HepG2 (cell line): Measurements from ENCODE around the gene KDM4B. TPM values are rescaled to one million over a fixed set of nuclear protein-coding genes. Genes with fewer than 3 reads are reported as not detected.

Source experiments
- ATAC-seq: fragments of 200-7000 bp; cut with Tn5 transposase; 3 replicates; pipeline ENCODE4 v1.9.1; 2020; ENCODE audit warnings: mild to moderate bottlenecking, moderate library complexity
- BruUV-seq: library from RNA; stranded (reverse); fragments of 400-500 nt; replicated peaks from 2 replicates; lab custom pipeline; 2021; lab: Mats Ljungman, UMichigan
- CTCF ChIA-PET: fragments of 300-600 bp; formaldehyde crosslinking; extraction: SDS; loops from one replicate; lab custom pipeline; 2021; ENCODE audit warnings: low total read pairs, inconsistent platforms, low intra/inter-chr PET ratio; lab: Yijun Ruan, JAX
- POLR2A ChIA-PET: fragments of 350-600 bp; sonication (Branson Sonifier 250); formaldehyde crosslinking; loops from one replicate; lab custom pipeline; 2020; ENCODE audit warnings: antibody characterized with exemption, inconsistent platforms; lab: Yijun Ruan, JAX
- DNase-seq: peaks from one replicate; pipeline ENCODE4 v3.0.0-alpha.2; 2015; ENCODE audit warnings: low spot score
- FAIRE-seq: peaks from 3 replicates; lab custom pipeline; 2011; peaks lifted over from hg19 to GRCh38; lab: Jason Lieb, UNC
- H2AFZ ChIP-seq: one replicate; pipeline ENCODE4 v1.6.1; 2011; ENCODE audit warnings: low read length, inconsistent platforms
- H3K27ac ChIP-seq: fragments of 300-600 bp; 3 replicates; pipeline ENCODE4 v1.8.0; 2011; ENCODE audit warnings: mixed run types, mild to moderate bottlenecking, mixed read lengths, low read length, inconsistent platforms; ENCODE audit not compliant: insufficient read depth; ENCODE audit errors: extremely low read length
- H3K27me3 ChIP-seq, 2 experiments: fragments of 200-600 bp in 1 of 2; 2 replicates in 1 of 2; 3 replicates in 1 of 2; pipeline versions ENCODE4 v1.6.0 to v1.8.0; 2011; ENCODE audit warnings: low read length in 2 of 2, mild to moderate bottlenecking in 2 of 2, moderate library complexity in 2 of 2, inconsistent platforms in 1 of 2; ENCODE audit not compliant: insufficient read depth in 2 of 2, control insufficient read depth in 1 of 2
- H3K36me3 ChIP-seq, 2 experiments: fragments of 200-600 bp in 1 of 2; replicated peaks in 1 of 2; 2 replicates in 1 of 2; 3 replicates in 1 of 2; pipeline versions ENCODE4 v1.5.1 to v1.8.0; 2011; ENCODE audit warnings: low read length in 2 of 2, inconsistent platforms in 1 of 2; ENCODE audit not compliant: insufficient read depth in 2 of 2, control insufficient read depth in 1 of 2
- H3K4me1 ChIP-seq: 2 replicates; pipeline ENCODE4 v1.5.1; 2012; ENCODE audit warnings: low read length, inconsistent platforms; ENCODE audit not compliant: insufficient read depth
- H3K4me2 ChIP-seq: 2 replicates; pipeline ENCODE4 v1.6.0; 2011; ENCODE audit warnings: low read depth, low read length, inconsistent platforms
- H3K4me3 ChIP-seq, 3 experiments: fragments of 200-600 bp in 1 of 3; sonication (generic), shearing (Covaris generic) in 1 of 3; replicated peaks in 1 of 3; 2 replicates each; pipeline ENCODE4 v1.5.1; 2011 to 2016; ENCODE audit warnings: low read length in 3 of 3, inconsistent platforms in 2 of 3, low read depth in 2 of 3, mild to moderate bottlenecking in 2 of 3, control low read depth in 1 of 3, mixed read lengths in 1 of 3; ENCODE audit not compliant: insufficient read depth in 1 of 3
- H3K79me2 ChIP-seq: one replicate; pipeline ENCODE4 v1.6.1; 2011; ENCODE audit warnings: low read length, inconsistent platforms; ENCODE audit not compliant: insufficient read depth
- H3K9ac ChIP-seq: 2 replicates; pipeline ENCODE4 v1.6.0; 2011; ENCODE audit warnings: mild to moderate bottlenecking, low read depth, low read length, inconsistent platforms; ENCODE audit not compliant: insufficient read depth
- H3K9me3 ChIP-seq: 2 replicates; pipeline ENCODE4 v1.5.1; 2012; ENCODE audit warnings: mild to moderate bottlenecking, low read length
- H4K20me1 ChIP-seq: 2 replicates; pipeline ENCODE4 v1.6.0; 2011; ENCODE audit warnings: inconsistent platforms, mild to moderate bottlenecking, low read length, moderate library complexity; ENCODE audit not compliant: insufficient read depth
- AGO2 ChIP-seq: fragments of 200-400 bp; formaldehyde crosslinking; optimal IDR thresholded peaks from 2 replicates; pipeline ENCODE3; 2017; ENCODE audit warnings: mild to moderate bottlenecking, low read depth, low read length, moderate library complexity
- KLF6 ChIP-seq: IDR thresholded peaks from 2 replicates; pipeline ENCODE4 v1.8.0; 2016; ENCODE audit warnings: missing biosample characterization, missing genetic modification reagents
- ZNF816 ChIP-seq: sonication (generic); formaldehyde crosslinking; IDR thresholded peaks from 2 replicates; pipeline ENCODE4 v1.8.0; 2022; ENCODE audit warnings: missing genetic modification reagents, mild to moderate bottlenecking, borderline replicate concordance
- WGBS: methylation state at CpG from one replicate; pipeline ENCODE4 v1.1.6; 2017; ENCODE audit warnings: low lambda C conversion rate; 5-methylcytosine and 5-hydroxymethylcytosine counted together
- in situ Hi-C: cut with HindIII; loops from 2 replicates; pipeline ENCODE4 v1.10.0; 2017; ENCODE audit warnings: low pct_unique_long_range_greater_than_20kb; ENCODE audit not compliant: extremely low pct_ligation_motif_present
- intact Hi-C: fragments of 100-400 bp; cut with micrococcal nuclease; formaldehyde crosslinking; loops from one replicate; pipeline ENCODE4 v1.10.0; 2022; ENCODE audit not compliant: unreplicated experiment
- polyA plus RNA-seq, 8 experiments: library from polyadenylated mRNA; depleted of rRNA in 3 of 8; stranded (reverse) in 7 of 8; unstranded in 1 of 8; fragments of >200 nt; fragmentation: Illumina TruSeq in 4 of 8; extraction: Trizol in 4 of 8; gene quantifications; 2 replicates each; pipeline versions ENCODE4 v1.2.1 to v1.2.3, GENCODE V29; 2011 to 2016; ENCODE audit warnings: low read depth in 4 of 8, missing spikeins in 1 of 8, mixed read lengths in 1 of 8; ENCODE audit not compliant: insufficient read depth in 1 of 8
- total RNA-seq, 5 experiments: library from RNA; depleted of rRNA; stranded (reverse); fragments of >200 nt; fragmentation: Illumina TruSeq; extraction: Trizol; gene quantifications; 2 replicates each; pipeline ENCODE4 v1.2.3, GENCODE V29; 2016; ENCODE audit warnings: low read depth in 1 of 5

The KDM4B gene
- total and polyA plus RNA-seq, 2 of the 13 experiments (the other 11 are each of a cell fraction or from before 2014, with no cell fraction given) = 4.9 to 14.6 TPM

DNA sequence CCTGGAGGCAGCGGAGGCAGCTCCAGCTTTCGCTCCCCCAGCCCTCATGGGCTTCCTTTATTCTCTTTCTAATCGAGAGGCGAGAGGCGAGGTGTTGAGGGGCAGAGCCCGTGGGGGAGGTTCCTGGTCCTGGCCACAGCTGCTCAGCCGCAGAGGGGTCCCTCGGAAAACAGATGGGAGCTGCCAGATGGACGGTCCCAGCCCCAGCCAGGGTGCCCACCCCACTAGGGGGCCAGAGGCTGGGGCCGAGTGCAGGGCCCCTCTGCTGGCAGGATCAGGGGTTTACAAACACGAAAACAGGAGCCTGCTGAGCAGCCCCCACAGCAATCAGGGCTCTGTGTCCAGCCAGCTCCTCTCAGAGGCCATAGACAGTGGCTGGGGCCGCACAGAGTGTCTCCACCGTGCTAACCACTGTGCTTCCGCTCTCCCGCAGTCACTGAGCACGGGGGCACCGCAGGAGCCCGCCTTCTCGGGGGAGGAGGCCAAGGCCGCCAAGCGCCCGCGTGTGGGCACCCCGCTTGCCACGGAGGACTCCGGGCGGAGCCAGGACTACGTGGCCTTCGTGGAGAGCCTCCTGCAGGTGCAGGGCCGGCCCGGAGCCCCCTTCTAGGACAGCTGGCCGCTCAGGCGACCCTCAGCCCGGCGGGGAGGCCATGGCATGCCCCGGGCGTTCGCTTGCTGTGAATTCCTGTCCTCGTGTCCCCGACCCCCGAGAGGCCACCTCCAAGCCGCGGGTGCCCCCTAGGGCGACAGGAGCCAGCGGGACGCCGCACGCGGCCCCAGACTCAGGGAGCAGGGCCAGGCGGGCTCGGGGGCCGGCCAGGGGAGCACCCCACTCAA lies 182.2 kb downstream of the KDM4B start:
- no peak for ATAC-seq
- peaks cover 6% of the 10 kb centered on the region for H3K4me1 ChIP-seq
- 96% methylated on average over 21 of the region's 52 CpGs for WGBS
- in situ Hi-C loops = no loop called here
- H3K27ac ChIP-seq = no peak overlapping the region
- no peaks in the 10 kb centered on the region for H4K20me1 ChIP-seq
- no peak for FAIRE-seq
- BruUV-seq = no TSS peak
- peaks cover 2 to 7% of the 10 kb centered on the region in 2 experiments; a peak in 2 of 5 replicates for H3K36me3 ChIP-seq
- peak; percentile 70 for TF ChIP-seq AGO2
- TF ChIP-seq ZNF816 (CRISPR knock-in tag) = no peak
- CTCF ChIA-PET = no interaction called here
- intact Hi-C loops = loop anchor here (5.0 kb wide), 1 partner anchor 104 kb away; no protein-coding TSS in a partner anchor
- no peak overlapping the region for H2AFZ ChIP-seq
- H3K4me3 ChIP-seq = no peak overlapping the region
- H3K9me3 ChIP-seq = no peaks in the 10 kb centered on the region
- no peak overlapping the region for H3K4me2 ChIP-seq
- H3K27me3 ChIP-seq = no peaks in the 10 kb centered on the region
- POLR2A ChIA-PET = no interaction called here
- H3K9ac ChIP-seq = no peak overlapping the region
- no peak for DNase-seq
- no peaks in the 10 kb centered on the region for H3K79me2 ChIP-seq

DNA sequence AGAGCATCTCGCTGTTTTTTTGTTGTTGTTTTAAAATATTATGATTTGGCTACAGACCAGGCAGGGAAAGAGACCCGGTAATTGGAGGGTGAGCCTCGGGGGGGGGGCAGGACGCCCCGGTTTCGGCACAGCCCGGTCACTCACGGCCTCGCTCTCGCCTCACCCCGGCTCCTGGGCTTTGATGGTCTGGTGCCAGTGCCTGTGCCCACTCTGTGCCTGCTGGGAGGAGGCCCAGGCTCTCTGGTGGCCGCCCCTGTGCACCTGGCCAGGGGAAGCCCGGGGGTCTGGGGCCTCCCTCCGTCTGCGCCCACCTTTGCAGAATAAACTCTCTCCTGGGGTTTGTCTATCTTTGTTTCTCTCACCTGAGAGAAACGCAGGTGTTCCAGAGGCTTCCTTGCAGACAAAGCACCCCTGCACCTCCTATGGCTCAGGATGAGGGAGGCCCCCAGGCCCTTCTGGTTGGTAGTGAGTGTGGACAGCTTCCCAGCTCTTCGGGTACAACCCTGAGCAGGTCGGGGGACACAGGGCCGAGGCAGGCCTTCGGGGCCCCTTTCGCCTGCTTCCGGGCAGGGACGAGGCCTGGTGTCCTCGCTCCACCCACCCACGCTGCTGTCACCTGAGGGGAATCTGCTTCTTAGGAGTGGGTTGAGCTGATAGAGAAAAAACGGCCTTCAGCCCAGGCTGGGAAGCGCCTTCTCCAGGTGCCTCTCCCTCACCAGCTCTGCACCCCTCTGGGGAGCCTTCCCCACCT lies 183.3 kb downstream of the KDM4B start:
- WGBS = 88% methylated on average over 27 of the region's 27 CpGs
- in situ Hi-C loops = no loop called here
- H3K9me3 ChIP-seq = no peaks in the 10 kb centered on the region
- H3K4me3 ChIP-seq = no peak overlapping the region
- CTCF ChIA-PET = interaction anchor here (0.6 kb wide), 1 partner anchor 108 kb away, joined by 3 read pairs; no protein-coding TSS in a partner anchor
- no peak for FAIRE-seq
- no peaks in the 10 kb centered on the region for H4K20me1 ChIP-seq
- H3K9ac ChIP-seq = no peak overlapping the region
- no peak for TF ChIP-seq KLF6 (CRISPR knock-in tag)
- TF ChIP-seq AGO2 = peak; percentile 60
- H2AFZ ChIP-seq = no peak overlapping the region
- no peak for ATAC-seq
- no peaks in the 10 kb centered on the region for H3K27me3 ChIP-seq
- no peaks in the 10 kb centered on the region; a peak in 1 of 5 replicates for H3K36me3 ChIP-seq
- TSS peak; percentile 58 for BruUV-seq
- DNase-seq = no peak
- H3K79me2 ChIP-seq = no peaks in the 10 kb centered on the region
- no peak overlapping the region for H3K27ac ChIP-seq
- H3K4me1 ChIP-seq = peaks cover 6% of the 10 kb centered on the region
- no peak overlapping the region for H3K4me2 ChIP-seq
- intact Hi-C loops = loop anchor here (5.0 kb wide), 1 partner anchor 105 kb away; no protein-coding TSS in a partner anchor
- POLR2A ChIA-PET = no interaction called here
